ENCODE measurements around the gene UNC5A.

UNC5A gene

GRCh38 chr5:176794509-176794908, 15.8 kb upstream of the UNC5A start:
- no peak for DNase-seq (ENCODE audit: low read depth)
- H3K4me3 ChIP-seq (ENCODE audit: low read depth, low read length), result no peak overlapping the region
- no peak for TF ChIP-seq CTCF (IDR thresholded peaks at IDR 0.05; ENCODE audit: low read depth, low read length, missing control alignments)

- no peak for DNase-seq (ENCODE audit: low read depth)
- H3K4me3 ChIP-seq (ENCODE audit: low read depth, low read length), result no peak overlapping the region
- TF ChIP-seq CTCF (IDR thresholded peaks at IDR 0.05; ENCODE audit: low read depth, low read length, missing control alignments), result no peak
Measured at GRCh38 chr5:176796411-176796810, 13.9 kb upstream of the UNC5A start.

GRCh38 chr5:176796970-176797369, 13.4 kb upstream of the UNC5A start:
- no peak for DNase-seq (ENCODE audit: low read depth)
- TF ChIP-seq CTCF (IDR thresholded peaks at IDR 0.05; ENCODE audit: low read depth, low read length, missing control alignments), result no peak
- no peak overlapping the region for H3K4me3 ChIP-seq (ENCODE audit: low read depth, low read length)

GRCh38 chr5:176797456-176798050, 12.8 kb upstream of the UNC5A start:
- TF ChIP-seq CTCF (IDR thresholded peaks at IDR 0.05; ENCODE audit: low read depth, low read length, missing control alignments), result no peak
- DNase-seq (ENCODE audit: low read depth), result no peak

GRCh38 chr5:176798086-176798876, 12.1 kb upstream of the UNC5A start:
- DNase-seq (ENCODE audit: low read depth), result no peak
- H3K4me3 ChIP-seq (ENCODE audit: low read depth, low read length), result no peak overlapping the region
- no peak for TF ChIP-seq CTCF (IDR thresholded peaks at IDR 0.05; ENCODE audit: low read depth, low read length, missing control alignments)

More at GRCh38 chr5:176797456-176798050, 12.8 kb upstream of the UNC5A start:
- H3K4me3 ChIP-seq (ENCODE audit: low read depth, low read length), result no peak overlapping the region

- DNase-seq (ENCODE audit: low read depth), result no peak
- TF ChIP-seq CTCF (IDR thresholded peaks at IDR 0.05; ENCODE audit: low read depth, low read length, missing control alignments), result no peak
- H3K4me3 ChIP-seq (ENCODE audit: low read depth, low read length), result no peak overlapping the region
Measured at GRCh38 chr5:176798949-176799348, 11.4 kb upstream of the UNC5A start.
